ENCODE results near the gene AK4.
"Not testable (repeated sequence)": the region's sequence is repeated elsewhere in the genome, so short reads cannot be mapped to it uniquely, and the experiment has no call there.

AK4 gene

DNA sequence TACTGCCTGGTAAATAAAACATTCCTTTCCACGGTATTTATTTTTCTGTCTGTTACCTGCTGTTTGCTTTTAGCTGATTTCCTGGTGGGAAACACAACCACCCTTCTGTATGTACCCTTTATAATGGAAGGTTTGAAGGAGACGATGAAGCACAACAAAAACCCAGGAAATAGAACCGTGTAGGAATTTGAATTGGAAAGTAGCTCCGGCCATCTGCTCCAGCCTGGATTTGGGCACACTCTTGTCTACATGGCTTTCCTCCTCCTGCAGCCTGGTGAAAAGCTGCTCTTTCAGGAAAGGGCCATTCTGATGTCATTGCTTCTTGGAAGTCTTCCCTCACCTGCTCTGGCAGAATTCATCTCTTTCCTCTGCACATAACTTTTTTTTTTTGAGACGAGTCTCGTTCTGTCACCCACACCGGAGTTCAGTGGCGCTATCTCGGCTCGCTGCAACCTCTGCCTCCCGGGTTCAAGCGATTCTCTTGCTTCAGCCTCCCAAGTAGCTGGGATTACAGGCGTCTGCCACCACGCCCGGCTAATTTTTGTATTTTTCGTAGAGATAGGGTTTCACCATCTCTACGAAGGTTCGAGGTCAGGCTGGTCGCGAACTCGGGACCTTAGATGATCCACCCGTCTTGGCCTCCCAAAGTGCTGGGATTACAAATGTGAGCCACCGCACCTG, 2.7 kb downstream of the AK4 start:
- DNase-seq = no peak

DNA sequence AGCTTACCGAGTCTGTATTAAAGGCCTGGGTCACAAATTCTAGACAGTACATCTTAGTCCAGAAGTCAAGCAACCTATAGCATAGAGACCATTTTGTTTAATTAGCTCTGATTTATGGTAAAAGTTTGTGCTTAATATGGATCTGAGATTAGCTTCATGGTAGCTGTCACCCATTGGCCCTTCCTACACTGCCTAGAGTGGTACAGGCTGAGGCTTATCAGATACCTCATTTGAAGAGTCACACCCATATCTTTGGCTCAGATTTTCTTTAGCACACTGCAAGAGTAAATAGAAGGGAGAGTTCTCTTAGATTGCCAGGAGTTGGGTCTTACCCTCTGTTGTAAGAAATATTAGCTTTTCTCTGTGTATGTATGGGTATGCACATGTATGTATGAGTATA, 3.6 kb downstream of the AK4 start:
- no peak for DNase-seq

DNA sequence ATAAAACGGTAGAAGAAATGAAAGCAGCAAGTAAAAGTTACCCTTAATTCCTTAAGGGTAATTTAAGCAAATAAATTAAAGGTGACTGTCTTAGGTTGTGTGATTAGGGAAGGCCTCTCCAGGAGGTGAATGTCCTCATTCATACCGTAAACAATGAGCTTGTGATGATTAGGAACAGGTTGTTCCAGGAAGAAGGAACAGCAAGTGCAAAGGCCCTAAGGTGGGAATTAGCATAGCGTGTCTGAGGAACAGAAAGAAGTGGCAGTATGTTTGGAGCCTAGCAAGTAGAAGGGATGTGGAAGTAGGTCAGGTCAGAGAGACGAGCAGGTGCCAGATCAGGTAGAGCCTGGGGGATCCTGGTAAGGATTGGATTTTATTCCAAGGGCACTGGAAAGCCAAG, 5.6 kb downstream of the AK4 start:
- DNase-seq = no peak

DNA sequence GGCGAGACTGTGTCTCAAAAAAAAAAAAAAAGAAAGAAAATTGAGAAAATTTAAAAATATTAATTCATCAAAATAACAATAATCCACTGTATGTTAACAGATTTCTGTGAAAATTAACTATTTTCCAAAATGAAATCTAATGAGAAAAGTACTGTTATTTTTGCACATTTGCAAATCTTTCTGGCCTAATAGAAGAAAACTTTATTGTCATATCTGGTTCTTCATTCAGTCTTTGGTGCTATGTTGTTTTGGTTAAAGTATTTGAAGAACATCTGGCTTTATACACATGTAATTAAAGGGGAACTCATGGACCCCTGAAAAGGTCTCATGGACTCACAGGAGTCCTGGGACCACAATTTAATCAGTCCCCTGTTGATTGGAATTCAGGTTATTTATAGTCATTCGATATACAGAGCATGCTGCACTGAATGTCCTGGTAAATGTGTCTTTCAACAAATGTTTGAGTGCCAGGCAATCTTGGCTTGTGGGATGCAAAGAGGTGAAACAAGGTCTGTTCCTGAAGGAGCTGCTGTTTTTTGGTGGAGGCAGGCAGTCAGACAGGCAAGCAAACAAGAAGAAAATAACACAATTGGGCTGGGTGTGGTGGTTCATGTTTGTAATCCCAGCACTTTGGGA, 9.0 kb downstream of the AK4 start:
- DNase-seq = no peak

DNA sequence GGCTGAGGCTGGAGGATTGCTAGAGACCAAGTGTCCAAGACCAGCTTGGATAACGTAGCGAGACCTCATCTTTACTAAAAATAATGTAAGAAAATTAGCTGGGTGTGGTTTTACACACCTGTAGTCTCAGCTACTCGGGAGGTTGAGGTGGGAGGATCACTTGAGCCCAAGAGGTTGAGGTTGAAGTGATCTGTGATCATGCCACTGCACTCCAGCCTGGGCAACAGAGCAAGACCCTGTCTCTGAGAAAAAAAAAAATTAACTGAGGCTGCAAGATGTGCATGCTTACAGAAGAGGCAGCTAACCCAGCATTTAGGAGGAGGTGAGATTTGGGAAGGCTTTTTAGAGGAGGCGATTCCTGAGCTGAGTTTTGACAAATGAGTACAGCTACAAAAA, 9.5 kb downstream of the AK4 start:
- no peak for DNase-seq

DNA sequence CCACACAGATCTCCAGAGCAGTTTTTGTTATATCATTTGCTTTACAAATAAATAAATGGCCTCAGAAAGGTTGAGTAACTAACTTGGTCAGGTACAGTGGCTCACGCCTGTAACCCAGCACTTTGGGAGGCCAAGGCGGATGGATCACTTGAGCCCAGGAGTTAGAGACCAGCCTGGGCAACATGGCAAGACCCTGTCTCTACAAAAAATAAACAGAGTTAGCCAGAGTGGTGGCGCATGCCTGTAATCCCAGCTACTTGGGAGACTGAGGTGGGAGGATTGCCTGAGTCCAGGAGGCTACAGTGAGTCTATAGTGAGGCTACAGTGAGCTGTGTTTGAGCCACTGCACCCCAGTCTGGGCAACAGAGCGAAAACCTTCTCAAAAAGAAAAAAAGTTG, 11.3 kb downstream of the AK4 start:
- not testable (repeated sequence) for DNase-seq

DNA sequence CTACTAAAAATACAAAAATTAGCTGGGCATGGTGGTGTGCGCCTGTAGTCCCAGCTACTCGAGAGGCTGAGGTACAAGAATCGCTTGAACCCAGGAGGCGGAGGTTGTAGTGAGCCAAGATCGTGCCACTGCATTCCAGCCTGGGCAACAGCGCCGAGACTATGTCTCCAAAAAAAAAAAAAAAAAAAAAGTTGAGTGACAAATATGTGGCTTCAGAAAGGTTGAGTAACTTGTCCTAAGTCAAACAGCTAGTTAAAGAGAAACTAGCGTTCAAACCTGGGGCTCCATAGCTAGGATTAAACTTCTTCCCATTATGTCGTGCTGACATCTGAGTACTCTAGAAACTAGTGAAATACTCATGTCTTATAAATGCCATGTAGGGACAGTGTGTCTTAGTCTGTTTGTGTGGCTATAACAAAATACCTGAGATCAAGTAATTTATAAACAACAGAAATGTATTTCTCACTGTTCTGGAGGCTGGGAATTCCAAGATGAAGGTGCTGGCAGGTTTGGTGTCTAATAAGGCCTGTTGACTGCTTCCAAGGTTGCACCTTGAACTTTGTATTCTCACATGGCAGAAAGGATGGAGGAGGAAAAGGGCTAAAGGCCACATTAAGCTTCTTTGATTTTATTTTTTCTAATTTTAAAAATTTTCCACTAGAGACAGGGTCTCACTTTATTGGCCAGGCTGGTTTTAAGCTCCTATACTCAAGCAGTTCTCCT, 12.0 kb downstream of the AK4 start:
- no peak for DNase-seq

DNA sequence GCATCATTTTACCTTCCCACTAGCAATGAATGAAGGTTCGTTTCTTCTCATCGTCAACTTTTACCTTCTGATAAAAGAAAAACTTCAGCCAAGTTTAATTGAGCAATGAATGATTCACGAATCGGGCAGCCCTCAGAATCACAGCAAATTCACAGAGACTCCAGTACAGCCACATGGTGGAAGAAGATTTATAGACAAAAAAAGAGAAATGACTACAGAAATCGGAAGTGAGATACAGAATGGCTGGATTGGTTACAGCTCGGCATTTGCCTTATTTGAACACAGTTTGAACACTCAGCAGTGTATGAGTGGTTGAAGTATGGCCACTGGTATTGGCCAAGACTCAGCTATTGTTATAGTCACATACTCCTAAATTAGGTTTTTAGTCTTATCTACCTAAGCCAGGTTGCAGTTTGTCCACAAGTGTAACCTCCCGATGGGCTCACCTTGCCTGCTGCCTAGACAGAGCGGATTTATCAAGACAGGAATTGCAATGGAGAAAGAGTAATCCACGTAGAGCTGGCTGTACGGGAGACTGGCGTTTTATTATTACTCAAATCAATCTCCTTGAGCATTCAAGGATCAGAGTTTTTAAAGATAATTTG, 15.3 kb downstream of the AK4 start:
- DNase-seq = no peak

DNA sequence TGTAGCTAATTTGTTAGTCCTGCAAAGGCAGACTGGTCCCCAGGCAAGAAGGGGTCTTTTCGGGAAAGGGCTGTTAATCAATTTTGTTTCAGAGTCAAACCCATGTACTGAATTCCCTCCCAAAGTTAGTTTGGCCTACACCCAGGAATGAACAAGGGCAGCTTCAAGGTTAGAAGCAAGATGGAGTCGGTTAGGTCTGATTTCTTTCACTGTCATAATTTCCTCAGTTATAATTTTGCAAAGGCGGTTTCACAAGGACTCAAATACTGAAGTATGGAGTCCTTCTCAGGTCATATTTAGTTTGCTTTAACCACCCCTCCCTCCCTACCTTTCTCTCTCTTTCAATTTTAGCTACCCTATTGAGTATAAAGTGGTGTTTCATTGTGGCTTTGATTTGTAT, 16.1 kb downstream of the AK4 start:
- not testable (repeated sequence) for DNase-seq

DNA sequence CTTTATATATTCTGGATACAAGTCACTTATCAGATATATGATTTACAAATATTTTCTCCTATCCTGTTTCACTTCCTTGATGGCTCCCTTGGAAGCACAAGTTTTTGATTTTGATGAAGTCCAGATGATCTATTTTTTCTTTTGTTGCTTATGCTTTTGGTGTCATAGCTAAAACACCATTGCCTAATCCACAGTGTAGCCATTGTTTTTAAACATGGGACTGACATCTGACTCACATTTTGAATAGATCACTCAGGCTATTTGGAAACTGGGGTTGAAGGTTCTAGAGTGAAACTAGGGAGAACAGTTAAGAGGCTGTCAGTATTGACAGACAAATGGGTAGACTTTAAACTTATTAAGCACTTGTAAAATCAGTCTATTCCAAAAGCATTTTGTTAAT, 16.6 kb downstream of the AK4 start:
- no peak for DNase-seq

DNA sequence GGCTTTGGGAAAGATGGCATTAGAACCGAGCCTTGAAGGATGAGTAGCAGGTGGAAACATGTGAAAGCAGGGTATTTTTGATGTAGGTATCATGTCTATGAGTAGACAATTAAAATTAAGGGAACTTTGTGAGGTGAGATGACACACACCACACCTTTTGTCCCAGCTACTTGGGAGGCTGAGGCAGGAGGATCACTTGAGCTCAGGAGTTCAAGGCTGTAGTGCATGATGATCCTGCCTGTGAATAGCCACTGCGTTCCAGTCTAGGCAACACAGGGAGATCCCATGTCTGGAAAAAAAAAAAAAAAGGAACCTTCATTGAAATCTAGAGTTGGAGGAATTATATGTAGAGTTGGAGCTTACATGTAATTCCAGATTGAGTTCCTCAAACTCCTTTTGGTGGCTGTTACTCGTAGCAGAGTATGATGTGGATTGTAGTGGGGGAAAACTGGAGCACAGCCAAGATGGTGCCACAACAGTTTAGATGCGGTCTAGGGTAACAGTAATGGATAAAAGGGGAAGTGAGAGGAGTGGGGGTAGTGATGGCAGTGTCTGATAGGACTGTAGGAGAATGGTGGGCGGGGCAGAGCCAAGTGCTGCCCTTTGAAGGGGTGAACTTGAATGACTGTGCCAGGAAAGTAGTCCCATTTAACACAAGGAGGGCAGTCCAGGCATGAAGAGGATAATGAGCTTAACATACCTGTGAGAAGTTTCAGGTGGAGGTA, 17.4 kb downstream of the AK4 start:
- DNase-seq = peak; percentile 93

DNA sequence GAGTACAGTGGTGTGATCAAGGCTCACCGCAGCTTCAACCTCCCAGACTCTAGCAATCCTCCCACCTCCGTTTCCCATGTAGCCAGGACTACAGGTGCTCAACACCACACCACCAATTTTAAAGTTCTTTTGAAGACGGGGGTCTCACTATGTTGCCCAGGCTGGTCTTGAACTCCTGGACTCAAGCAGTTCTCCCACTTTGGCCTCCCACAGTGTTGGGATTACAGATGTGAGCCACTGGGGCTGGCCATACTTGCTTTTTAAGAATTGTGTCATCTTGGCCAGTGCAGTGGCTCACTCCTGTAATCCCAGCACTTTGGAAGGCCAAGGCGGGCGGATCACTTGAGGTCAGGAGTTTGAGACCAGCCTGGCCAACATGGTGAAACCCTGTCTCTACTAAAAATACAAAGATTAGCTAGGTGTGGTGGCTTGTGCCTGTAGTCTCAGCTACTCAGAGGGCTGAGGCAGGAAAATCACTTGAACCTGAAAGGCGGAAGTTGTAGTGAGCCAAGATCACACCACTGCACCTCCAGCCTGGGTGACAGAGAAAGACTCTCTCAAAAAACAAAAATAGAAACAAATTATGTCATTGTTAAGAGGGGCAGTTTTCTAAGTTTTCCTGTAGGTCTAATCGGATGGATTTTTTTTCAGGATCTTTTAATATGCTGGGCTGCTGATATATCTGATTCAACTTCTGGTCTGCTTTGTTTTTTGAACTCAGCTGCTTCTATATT, 18.7 kb downstream of the AK4 start:
- DNase-seq = no peak

DNA sequence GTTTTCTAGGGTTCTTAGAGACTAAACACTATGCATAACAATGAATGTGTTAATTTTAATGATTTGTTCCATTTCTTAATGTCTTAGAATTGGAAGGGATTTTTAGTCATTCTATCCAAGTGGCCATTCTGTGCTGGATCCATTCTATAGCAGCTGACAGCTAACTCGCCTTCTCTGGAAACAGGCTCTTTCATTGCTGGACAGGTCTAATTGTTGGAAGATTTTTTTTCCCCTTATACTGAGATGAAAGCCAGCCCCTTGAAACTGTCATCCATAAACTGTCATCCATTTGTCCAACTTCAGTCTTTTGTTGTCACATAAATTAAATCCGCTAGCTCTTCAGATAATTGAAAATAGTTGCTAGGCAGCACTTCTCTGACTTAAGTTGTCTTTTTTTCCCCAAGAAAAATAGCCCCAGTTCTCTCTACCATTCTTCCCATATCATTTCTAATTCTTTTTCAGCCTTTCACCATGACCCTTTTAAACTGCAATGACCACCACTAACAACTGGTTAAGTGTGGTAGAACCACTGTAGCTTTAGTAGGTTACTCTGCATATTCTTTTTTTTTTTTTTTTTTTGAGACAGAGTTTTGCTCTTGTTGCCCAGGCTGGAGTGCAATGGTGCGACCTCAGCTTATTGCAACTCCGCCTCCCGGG, 19.7 kb downstream of the AK4 start:
- DNase-seq = no peak

DNA sequence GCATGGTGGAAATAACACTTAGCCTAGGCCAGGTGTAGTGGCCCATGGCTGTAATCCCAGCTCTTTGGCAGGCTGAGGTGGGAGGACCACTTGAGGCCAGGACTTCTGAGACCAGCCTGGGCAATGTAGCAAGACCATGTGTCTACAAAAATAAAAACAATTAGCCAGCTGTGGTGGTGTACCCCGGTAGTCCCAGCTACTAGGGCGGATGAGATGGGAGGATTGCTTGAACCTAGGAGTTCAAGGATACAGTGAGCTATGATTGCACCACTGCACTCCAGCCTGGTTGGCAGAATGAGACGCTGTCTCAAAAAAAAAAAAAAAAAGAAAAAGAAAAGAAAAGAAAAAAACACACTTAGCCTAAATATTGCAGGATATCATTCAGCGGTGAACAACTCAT, 20.9 kb downstream of the AK4 start:
- DNase-seq = no peak

DNA sequence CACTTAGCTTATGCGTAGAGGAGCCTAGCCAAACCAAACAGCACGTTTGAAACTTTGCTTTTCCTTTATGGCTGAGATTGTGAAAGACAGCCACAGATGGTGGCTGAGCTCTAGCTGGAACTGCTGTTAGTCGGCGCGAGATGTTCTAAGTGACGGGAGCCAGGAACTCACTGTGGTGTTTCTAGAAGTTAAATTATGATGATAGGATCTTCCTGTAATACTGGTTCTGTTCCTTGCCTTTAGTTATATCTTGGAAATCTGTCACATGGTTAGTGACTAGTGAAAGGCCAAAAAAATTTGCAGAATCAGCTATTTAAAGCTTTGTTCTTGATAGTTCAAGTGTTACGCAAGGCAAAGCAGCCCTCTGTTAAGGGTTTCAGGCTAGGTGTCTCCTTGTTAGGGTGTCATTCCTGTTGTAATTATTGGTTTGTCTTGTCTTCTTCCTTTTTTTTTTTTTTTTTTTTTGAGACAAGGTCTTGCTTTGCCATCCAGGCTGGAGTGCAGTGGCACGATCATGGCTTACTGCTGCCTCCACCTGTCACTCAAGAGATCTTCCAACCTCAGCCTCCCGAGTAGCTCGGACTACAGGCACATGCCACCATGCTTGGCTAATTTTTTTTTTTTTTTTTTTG, 22.6 kb downstream of the AK4 start:
- DNase-seq = no peak

DNA sequence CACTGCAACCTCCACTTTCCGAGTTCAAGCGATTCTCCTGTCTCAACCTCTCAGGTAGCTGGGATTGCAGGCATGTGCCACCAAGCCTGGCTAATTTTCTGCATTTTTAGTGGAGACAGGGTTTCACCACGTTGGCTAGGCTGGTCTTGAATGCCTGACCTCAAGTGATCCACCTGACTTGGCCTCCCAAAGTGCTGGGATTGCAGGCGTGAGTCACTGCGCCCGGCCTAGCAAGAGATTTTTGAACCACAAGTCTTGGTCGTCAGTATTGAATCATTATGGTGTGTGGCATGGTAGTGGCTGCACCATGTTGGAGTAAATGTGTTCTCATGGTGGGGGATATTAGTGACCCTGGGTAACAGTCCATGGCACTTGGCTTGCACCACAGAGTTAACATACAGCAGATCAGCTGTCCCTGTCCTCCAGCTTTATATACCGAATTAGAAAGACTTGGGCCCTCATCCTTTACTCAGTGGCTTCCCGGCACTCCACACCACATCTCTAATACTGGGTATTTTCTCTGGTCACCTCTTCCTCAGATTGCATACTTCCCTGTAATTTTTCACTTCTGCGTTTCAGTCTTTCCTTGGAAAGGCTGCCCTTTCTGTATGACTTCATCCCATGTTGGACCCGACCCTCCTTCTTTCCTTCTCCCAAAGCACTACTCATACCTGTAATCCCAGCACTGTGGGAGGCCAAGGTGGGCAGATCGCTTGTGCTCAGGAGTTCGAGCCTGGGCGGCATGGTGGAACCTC, 25.1 kb downstream of the AK4 start:
- DNase-seq = no peak

DNA sequence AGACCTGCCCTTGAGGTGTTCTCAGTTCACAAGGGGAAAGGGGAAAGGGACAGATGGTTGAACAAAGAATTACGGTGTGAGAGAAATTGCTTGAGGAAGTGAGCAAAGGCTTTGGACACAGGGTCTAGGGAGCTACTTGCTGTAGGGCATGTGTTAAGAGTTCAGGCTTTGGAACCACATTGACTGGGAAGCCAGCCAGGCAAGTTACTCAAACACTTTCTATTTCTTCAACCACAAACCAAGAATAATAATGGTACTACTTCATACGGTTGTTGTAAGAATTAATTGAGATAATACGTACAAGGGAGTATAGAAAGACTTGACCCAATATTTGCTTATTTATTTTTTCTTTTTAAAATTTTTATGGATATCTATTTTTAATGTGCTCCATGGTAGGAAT, 26.6 kb downstream of the AK4 start:
- DNase-seq = peak; percentile 86

DNA sequence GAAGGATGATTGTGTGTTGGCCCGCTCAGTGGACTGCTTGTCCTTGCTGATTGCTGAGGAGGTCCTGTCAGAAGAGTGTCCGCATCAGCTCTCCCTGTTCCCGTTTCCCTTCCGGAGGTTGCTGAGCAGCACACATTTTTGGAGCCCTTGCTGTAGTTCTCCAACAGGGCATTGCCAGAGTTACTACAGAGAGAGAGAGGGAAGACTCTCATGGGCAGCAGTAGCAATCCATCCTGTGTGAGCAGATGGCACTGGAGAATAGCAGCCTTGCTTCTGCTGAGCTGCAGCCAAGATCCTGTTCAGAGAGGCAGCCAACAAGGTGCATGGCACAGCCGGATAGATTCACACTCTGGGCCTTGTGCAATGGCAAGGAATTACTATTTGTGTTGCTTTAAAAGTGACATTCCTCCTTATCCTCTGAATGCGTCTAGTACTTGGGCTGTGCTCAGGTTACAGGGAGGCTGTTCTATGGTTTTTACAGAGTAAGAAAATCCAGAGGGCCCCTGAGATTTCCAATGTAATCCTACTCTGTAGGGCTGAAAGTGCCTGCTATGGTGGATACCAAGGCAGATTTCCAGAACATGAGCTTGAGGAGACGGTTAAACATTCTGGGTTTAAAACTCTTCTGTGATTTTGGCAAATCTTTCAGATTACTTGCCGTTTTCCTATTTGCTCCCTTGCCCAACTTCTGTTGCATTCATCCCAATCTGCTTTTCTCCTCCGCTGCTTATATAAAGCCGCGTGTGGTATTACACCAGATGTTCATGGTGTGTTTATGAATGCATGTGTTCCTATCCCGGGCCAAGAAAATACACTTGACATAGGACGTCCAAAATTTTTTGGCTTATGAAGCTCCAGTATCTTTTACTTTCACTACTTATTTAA, 27.4 kb downstream of the AK4 start:
- no peak for DNase-seq

DNA sequence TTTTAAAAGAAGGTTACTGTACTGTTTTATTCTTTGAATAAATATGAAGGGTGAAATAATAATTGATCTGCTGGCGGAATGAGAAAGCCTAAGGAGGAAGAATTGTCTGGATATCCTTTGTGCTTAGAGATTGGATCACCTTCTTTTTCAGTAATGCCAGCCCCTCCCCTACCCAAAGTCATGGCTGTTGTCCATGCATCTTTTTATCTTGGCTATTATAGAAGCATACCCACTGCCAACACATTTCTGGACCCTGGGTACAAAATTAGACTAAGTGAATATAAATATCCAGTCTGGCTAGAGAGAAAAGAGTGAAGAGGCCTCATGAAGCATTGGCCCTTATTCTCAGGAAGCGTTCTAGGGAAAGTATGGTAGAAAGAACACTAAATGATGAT, 28.1 kb downstream of the AK4 start:
- DNase-seq = no peak

DNA sequence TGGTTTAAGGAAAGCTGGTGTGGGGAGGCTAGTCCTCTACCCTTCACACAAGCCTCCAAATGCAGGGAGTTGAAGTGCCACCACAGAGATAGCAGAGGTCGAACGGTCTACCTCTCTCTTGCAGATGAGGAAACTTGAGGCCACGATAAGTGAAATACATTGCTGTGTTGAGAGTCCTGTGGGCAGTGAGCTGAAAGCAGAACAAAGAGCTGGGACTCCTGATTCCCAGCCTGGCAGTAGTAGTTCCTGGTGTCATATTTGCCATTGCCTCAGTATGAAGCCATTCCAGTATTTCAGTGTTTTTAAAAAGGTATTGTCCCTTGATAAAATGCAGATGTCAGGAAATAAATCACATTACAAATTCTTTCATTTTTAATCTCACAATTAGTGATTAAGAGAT, 28.6 kb downstream of the AK4 start:
- no peak for DNase-seq

All from RPMI8226 (cell line).